B cell (primary cell): ENCODE results near the gene MTCP1.

Experiments used
- EZH2 ChIP-seq: IDR thresholded peaks from 2 replicates; pipeline ENCODE4 v1.6.1; 2012; ENCODE audit warnings: borderline replicate concordance, low read depth, mild to moderate bottlenecking, moderate library complexity, low read length; ENCODE audit not compliant: insufficient read depth, poor library complexity, severe bottlenecking
- TF ChIP-seq, protein P1 (sequence below): fragments of 200-600 bp; IDR thresholded peaks from one replicate; pipeline ENCODE4 v1.8.0; 2022; ENCODE audit warnings: antibody characterized with exemption, mild to moderate bottlenecking

DNA sequence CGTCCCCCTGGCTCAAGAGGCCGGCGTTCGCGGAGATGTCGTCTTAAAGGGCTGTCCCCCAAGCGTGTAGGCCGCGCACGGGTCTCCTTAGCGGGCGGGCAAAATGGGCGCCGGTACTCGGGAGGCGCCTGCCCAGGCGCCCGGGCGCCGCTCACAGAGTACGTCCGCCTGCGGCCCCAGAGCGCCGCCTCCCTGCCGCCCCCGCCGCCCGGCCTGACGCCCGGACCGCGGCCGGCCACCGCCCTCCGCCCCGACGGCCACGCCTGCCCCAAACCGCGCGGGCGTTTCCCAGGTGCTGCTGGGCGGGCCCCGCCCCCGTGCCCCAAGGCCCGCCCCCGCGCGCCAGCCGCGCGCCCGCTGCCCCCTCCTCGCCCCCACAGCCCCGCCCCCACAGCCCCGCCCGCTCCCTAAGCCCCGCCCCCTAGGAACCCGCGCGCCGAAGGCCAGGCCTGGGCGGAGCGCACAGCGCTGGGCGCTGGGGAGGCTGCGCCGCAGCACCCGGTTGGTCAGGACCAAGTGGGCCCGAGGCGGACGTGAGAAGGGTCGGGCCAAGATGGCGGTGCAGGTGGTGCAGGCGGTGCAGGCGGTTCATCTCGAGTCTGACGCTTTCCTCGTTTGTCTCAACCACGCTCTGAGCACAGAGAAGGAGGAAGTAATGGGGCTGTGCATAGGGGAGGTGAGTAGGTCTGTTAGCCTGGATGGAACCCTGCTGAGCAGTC, at the start of gene MTCP1, which contains the start of the genes BRCC3 and CMC4:
- TF ChIP-seq, protein P1, sequence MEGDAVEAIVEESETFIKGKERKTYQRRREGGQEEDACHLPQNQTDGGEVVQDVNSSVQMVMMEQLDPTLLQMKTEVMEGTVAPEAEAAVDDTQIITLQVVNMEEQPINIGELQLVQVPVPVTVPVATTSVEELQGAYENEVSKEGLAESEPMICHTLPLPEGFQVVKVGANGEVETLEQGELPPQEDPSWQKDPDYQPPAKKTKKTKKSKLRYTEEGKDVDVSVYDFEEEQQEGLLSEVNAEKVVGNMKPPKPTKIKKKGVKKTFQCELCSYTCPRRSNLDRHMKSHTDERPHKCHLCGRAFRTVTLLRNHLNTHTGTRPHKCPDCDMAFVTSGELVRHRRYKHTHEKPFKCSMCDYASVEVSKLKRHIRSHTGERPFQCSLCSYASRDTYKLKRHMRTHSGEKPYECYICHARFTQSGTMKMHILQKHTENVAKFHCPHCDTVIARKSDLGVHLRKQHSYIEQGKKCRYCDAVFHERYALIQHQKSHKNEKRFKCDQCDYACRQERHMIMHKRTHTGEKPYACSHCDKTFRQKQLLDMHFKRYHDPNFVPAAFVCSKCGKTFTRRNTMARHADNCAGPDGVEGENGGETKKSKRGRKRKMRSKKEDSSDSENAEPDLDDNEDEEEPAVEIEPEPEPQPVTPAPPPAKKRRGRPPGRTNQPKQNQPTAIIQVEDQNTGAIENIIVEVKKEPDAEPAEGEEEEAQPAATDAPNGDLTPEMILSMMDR, result no peak
- no peak for TF ChIP-seq EZH2
